Measurements from ENCODE around the gene CFAP61. TPM values are rescaled to one million over a fixed set of nuclear protein-coding genes. Genes with fewer than 3 reads are reported as not detected.

The CFAP61 gene
- total RNA-seq, 1 donor from 2014 or later, result 2.6 TPM

DNA sequence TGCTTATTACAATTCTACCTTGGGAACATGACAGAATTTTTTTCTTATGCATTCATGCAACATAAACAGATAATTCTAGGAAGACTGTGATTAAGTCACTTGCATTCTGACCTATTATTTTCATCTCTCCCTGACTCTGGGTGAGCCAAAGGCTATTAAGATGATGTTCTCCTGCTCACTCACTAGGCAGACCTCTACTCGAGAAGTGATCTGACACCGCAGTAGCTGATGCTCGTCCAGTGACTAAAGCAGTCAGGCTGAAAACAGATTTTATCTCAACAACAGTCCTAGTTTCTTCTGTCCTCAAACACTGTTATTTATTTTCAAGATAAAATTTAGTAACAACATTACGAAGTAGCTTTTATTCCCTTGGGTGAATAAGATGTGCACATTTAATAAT lies 17.8 kb upstream of the CFAP61 start:
- H3K36me3 Mint-ChIP-seq (ENCODE audit: insufficient read depth), result peaks cover 25% of the 10 kb centered on the region

DNA sequence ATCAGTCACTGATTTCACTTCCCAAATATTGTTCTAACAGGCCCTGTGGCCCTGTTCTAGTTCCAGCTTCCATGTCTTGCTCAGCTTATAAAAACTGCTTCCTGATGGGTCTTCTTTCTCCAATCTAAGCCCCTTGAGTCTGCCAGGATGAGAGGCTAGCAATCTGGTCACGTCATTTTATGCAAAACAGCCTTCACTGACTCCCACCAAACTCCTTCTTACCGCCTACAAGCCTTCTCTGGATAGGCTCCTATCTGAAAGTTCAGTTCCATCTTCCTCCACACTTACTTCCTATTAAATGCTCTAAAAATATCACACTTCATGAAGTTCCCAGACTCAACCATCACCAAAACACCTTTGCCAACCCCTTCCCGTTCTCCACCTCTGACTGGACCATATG lies 15.6 kb upstream of the CFAP61 start:
- H3K4me1 Mint-ChIP-seq (ENCODE audit: low read depth), result peaks cover 5% of the 10 kb centered on the region
- no peak overlapping the region for H3K27ac Mint-ChIP-seq
- DNase-seq (ENCODE audit: low spot score, unreplicated experiment), result no peak
- H3K9me3 Mint-ChIP-seq (ENCODE audit: low read depth), result no peaks in the 10 kb centered on the region
- peaks cover 30% of the 10 kb centered on the region for H3K36me3 Mint-ChIP-seq (ENCODE audit: insufficient read depth)
- TF ChIP-seq, protein P1, sequence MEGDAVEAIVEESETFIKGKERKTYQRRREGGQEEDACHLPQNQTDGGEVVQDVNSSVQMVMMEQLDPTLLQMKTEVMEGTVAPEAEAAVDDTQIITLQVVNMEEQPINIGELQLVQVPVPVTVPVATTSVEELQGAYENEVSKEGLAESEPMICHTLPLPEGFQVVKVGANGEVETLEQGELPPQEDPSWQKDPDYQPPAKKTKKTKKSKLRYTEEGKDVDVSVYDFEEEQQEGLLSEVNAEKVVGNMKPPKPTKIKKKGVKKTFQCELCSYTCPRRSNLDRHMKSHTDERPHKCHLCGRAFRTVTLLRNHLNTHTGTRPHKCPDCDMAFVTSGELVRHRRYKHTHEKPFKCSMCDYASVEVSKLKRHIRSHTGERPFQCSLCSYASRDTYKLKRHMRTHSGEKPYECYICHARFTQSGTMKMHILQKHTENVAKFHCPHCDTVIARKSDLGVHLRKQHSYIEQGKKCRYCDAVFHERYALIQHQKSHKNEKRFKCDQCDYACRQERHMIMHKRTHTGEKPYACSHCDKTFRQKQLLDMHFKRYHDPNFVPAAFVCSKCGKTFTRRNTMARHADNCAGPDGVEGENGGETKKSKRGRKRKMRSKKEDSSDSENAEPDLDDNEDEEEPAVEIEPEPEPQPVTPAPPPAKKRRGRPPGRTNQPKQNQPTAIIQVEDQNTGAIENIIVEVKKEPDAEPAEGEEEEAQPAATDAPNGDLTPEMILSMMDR (IDR thresholded peaks at IDR 0.05; ENCODE audit: unreplicated experiment), result no peak
- no peaks in the 10 kb centered on the region for H3K27me3 Mint-ChIP-seq
- H3K4me3 Mint-ChIP-seq (ENCODE audit: low read depth), result no peak overlapping the region

More for the DNA sequence above, 17.8 kb upstream of the CFAP61 start:
- Mint-ChIP-seq H3K27ac (no peak overlapping the region), H3K9me3 (ENCODE audit: low read depth) (no peaks in the 10 kb centered on the region), H3K4me3 (ENCODE audit: low read depth) (no peak overlapping the region), H3K4me1 (ENCODE audit: low read depth) (peaks cover 5% of the 10 kb centered on the region), H3K27me3 (no peaks in the 10 kb centered on the region)
- no peak for DNase-seq (ENCODE audit: low spot score, unreplicated experiment)
- TF ChIP-seq, protein P1 (IDR thresholded peaks at IDR 0.05; ENCODE audit: unreplicated experiment), result no peak

DNA sequence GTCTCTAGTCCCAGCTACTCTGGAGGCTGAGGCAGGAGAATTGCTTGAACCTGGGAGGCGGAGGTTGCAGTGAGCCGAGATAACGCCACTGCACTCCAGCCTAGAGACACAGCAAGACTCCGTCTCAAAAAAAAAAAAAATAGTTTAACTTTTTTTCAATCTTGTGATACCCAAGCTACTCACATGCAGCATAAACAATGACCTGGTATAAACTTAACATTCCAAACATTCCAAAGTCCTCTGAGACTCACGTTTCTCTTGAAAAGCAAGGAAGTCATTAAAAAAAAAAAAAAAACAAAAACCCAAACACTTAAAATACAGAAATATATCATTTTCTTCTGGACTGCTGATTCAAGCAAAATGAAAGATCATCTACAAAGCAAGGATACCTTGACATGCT lies 14.4 kb upstream of the CFAP61 start:
- no peak overlapping the region for H3K4me3 Mint-ChIP-seq (ENCODE audit: low read depth)
- H3K36me3 Mint-ChIP-seq (ENCODE audit: insufficient read depth), result peaks cover 33% of the 10 kb centered on the region
- H3K9me3 Mint-ChIP-seq (ENCODE audit: low read depth), result no peaks in the 10 kb centered on the region
- H3K27me3 Mint-ChIP-seq, result no peaks in the 10 kb centered on the region
- no peak for DNase-seq (ENCODE audit: low spot score, unreplicated experiment)
- H3K4me1 Mint-ChIP-seq (ENCODE audit: low read depth), result peaks cover 5% of the 10 kb centered on the region
- peak overlapping the region; percentile 84 for H3K27ac Mint-ChIP-seq
- TF ChIP-seq, protein P1 (IDR thresholded peaks at IDR 0.05; ENCODE audit: unreplicated experiment), result no peak

DNA sequence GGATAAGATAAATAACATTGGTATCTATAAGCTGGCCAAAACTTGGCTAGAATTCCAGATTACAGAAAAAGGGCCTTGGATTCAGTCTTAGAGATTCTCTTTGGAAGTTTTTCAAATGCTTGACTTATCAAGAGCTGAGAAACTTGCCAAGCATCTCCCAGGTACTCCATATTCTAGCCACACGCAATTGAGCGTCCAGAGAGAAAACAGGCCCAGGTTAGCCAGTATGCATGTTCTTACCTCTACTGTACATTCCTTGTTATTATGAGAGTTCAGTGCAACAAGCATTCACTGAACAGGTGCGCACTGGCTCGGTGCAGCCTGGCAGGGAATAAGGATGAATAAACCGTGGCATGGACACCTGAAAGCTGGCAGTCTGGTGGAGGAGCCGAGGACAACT lies 13.7 kb upstream of the CFAP61 start:
- H3K36me3 Mint-ChIP-seq (ENCODE audit: insufficient read depth), result peaks cover 36% of the 10 kb centered on the region
- H3K27ac Mint-ChIP-seq, result peak overlapping the region; percentile 54
- H3K4me1 Mint-ChIP-seq (ENCODE audit: low read depth), result peaks cover 5% of the 10 kb centered on the region
- no peak overlapping the region for H3K4me3 Mint-ChIP-seq (ENCODE audit: low read depth)
- no peaks in the 10 kb centered on the region for H3K27me3 Mint-ChIP-seq
- H3K9me3 Mint-ChIP-seq (ENCODE audit: low read depth), result no peaks in the 10 kb centered on the region
- TF ChIP-seq, protein P1 (IDR thresholded peaks at IDR 0.05; ENCODE audit: unreplicated experiment), result no peak
- no peak for DNase-seq (ENCODE audit: low spot score, unreplicated experiment)

DNA sequence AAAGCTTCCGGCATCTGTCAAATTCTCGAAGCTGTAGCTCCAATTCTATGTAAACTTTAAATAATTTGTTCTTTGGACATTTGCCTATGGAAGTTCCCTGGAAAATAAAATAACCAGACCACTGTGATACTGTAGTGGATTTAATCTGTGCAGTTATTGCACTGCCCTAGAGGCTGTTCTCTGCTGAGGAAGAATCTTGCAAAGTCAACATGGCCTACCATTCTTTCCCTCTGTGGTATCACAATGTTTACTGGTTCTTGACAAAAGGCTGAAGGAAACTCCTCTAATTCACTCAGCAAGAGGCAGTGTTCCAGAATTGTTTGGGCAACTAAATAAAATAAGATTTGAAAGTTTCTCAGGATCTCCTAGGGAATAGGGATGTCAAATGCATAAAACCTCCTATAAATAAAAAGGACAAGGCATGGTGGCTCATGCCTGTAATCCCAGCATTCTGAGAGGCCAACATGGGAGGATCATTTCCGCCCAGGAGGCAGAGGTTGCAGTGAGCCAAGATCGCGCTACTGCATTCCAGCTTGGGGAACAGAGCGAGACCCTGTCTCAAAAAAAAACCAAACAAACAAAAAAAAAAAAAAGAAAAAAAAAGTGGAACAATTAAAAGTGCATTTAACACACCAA lies 12.5 kb upstream of the CFAP61 start:
- Mint-ChIP-seq H3K27me3 (no peaks in the 10 kb centered on the region), H3K4me3 (ENCODE audit: low read depth) (no peak overlapping the region)

More for the DNA sequence above, 12.5 kb upstream of the CFAP61 start:
- TF ChIP-seq, protein P1 (IDR thresholded peaks at IDR 0.05; ENCODE audit: unreplicated experiment), result no peak
- H3K4me1 Mint-ChIP-seq (ENCODE audit: low read depth), result peaks cover 5% of the 10 kb centered on the region
- no peak for DNase-seq (ENCODE audit: low spot score, unreplicated experiment)
- H3K36me3 Mint-ChIP-seq (ENCODE audit: insufficient read depth), result peaks cover 38% of the 10 kb centered on the region
- H3K9me3 Mint-ChIP-seq (ENCODE audit: low read depth), result no peaks in the 10 kb centered on the region
- no peak overlapping the region for H3K27ac Mint-ChIP-seq

Data from progenitor cell of endocrine pancreas (in vitro differentiated cells).